BLaER1 treated with 17β-estradiol and CSF1 and Interleukin-3, amounts not matched to agents 10 nM and 100 nM (cell line): ENCODE measurements around the gene PLEKHA5.
A peak's percentile ranks its signal among the peaks of the same experiment; 100 is the strongest.
"Not testable (repeated sequence)": the region's sequence is repeated elsewhere in the genome, so short reads cannot be mapped to it uniquely, and the experiment has no call there.

ENCODE experiments used
- H3K27ac ChIP-seq, 11 experiments: shearing (Covaris generic); formaldehyde crosslinking; 2 replicates each; pipeline ENCODE4 v1.8.1; 2022
- H3K27me3 ChIP-seq, 11 experiments: shearing (Covaris generic); formaldehyde crosslinking; 2 replicates each; pipeline ENCODE4 v1.8.1; 2022
- H3K36me3 ChIP-seq, 11 experiments: shearing (Covaris generic); formaldehyde crosslinking; 2 replicates each; pipeline ENCODE4 v1.8.1; 2022
- H3K4me1 ChIP-seq, 10 experiments: shearing (Covaris generic); formaldehyde crosslinking; 2 replicates each; pipeline ENCODE4 v1.8.1; 2022
- H3K4me2 ChIP-seq, 11 experiments: shearing (Covaris generic); formaldehyde crosslinking; 2 replicates each; pipeline ENCODE4 v1.8.1; 2022
- H3K4me3 ChIP-seq, 10 experiments: shearing (Covaris generic); formaldehyde crosslinking; 2 replicates each; pipeline ENCODE4 v1.8.1; 2022
- H3K9ac ChIP-seq, 11 experiments: shearing (Covaris generic); formaldehyde crosslinking; 2 replicates each; pipeline ENCODE4 v1.8.1; 2022
- H3K9me3 ChIP-seq, 11 experiments: shearing (Covaris generic); formaldehyde crosslinking; replicated peaks in 1 of 11; 2 replicates each; pipeline ENCODE4 v1.8.1; 2022
- H4K20me1 ChIP-seq, 11 experiments: shearing (Covaris generic); formaldehyde crosslinking; 2 replicates each; pipeline ENCODE4 v1.8.1; 2022
- Cebpa-rat ChIP-seq, 11 experiments: shearing (Covaris generic); IDR thresholded peaks; 2 replicates each; pipeline ENCODE4 v1.8.1; 2022

The PLEKHA5 gene

DNA sequence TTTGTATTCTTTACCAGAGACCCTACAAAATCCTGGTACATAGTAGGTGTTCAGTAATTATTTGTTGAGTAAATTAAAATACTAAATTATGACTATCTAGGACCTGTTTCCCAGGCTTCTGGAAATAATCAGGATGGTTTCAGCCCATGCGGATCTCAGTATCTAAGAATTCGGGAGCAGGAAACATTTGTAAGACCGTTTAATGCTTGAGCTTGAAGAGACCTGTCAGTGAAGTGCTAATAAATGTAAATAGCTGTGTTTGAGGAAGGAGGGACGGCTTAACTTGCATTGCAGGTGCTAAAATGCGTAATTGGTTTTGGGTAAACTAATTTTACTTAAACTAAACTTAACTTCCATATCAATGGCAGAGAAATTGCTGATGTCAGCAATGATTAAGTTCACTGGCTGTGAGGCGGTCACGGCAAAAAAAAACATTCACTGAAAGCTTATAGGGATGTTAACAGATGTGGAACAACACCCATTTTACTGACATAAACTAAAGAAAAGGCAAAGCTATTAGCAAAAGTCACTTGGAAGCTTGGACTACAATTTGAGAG is 281.2 kb downstream of the PLEKHA5 start:
- peaks cover 0 to 1% (median 0%) of the 10 kb centered on the region in 11 experiments; a peak in 1 of 22 replicates for H3K9me3 ChIP-seq
- no peak overlapping the region for H3K4me2 ChIP-seq
- no peaks in the 10 kb centered on the region for H4K20me1 ChIP-seq
- no peak overlapping the region for H3K4me3 ChIP-seq
- no peaks in the 10 kb centered on the region for H3K36me3 ChIP-seq
- no peaks in the 10 kb centered on the region for H3K4me1 ChIP-seq
- no peaks in the 10 kb centered on the region for H3K27me3 ChIP-seq
- H3K27ac ChIP-seq = no peak overlapping the region
- no peak for TF ChIP-seq Cebpa-rat (IDR thresholded peaks at IDR 0.05)
- H3K9ac ChIP-seq = no peak overlapping the region

DNA sequence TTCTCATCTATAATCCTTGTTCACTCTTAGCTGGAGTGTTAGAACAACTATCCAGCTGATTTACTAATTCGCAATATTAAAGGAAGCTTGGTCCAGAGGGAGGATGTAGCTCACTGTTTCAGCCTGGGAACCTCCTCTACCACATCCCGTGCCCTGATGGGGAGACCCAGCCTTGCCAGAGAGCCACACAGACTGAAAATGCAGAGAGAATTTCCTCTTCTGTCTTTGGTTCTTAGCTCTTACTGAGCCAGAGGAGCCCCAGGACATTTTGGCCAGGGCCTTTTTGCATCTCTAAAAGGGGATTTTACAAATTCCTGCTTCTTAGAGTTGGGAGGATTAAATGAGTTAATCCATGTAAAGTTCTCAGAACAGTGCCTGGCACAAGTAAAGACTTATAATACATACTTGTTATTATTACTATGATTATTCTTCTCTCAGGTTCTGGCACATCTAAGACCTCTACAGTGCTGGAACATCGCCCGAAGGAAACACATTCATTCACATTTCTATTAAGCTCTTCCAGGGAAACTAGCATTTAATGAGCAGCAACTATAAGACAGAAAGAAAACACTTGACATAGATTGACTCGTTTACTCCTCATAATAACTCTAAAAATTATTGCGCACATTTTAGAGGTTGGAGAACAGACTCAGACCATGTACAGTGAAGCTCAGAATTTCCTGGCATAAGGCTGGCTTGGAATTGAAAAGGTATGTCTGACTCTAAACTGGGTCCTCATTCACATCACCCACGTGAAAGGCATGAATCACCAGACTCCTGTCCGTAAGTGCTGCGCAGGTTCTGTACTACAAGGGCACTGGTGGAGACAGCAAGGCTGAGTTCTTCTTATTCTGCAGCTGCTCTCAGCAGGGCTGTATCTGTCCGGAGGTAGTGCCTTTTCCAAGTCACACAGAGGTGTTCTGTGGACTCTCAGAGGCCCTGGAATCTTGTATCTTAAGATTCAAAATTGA is 282.0 kb downstream of the PLEKHA5 start:
- Histone ChIP-seq H3K4me2 (no peak overlapping the region), H3K27me3 (no peaks in the 10 kb centered on the region), H3K27ac (no peak overlapping the region), H4K20me1 (no peaks in the 10 kb centered on the region), H3K9me3 (no peaks in the 10 kb centered on the region), H3K4me3 (no peak overlapping the region), H3K36me3 (no peaks in the 10 kb centered on the region), H3K4me1 (no peaks in the 10 kb centered on the region), H3K9ac (no peak overlapping the region)
- TF ChIP-seq Cebpa-rat (IDR thresholded peaks at IDR 0.05) = no peak

DNA sequence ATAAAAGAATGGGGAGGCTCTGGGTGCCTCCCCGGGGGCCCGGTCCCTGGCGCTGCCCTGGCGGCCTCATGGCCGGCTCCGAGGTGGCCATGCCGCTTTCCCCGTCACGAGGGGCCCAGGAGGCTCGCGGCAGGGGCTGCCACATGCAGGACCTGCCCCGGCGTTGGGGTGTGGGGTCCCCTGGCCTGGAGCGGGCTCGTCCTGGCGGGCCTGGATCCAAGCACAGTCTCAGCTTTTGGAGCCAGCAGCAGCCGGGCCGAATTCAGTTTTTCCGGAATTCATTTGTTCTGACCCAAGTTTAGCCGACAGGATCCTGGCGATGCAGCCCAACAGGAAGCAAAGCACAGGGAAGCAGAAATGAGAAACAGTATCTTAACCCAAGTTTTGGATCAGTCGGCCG is 283.3 kb downstream of the PLEKHA5 start:
- TF ChIP-seq Cebpa-rat (IDR thresholded peaks at IDR 0.05) = no peak
- Histone ChIP-seq H3K9me3 (no peaks in the 10 kb centered on the region), H3K36me3 (no peaks in the 10 kb centered on the region), H3K27me3 (no peaks in the 10 kb centered on the region), H4K20me1 (no peaks in the 10 kb centered on the region), H3K9ac (no peak overlapping the region), H3K27ac (no peak overlapping the region), H3K4me1 (no peaks in the 10 kb centered on the region), H3K4me3 (no peak overlapping the region), H3K4me2 (no peak overlapping the region)

DNA sequence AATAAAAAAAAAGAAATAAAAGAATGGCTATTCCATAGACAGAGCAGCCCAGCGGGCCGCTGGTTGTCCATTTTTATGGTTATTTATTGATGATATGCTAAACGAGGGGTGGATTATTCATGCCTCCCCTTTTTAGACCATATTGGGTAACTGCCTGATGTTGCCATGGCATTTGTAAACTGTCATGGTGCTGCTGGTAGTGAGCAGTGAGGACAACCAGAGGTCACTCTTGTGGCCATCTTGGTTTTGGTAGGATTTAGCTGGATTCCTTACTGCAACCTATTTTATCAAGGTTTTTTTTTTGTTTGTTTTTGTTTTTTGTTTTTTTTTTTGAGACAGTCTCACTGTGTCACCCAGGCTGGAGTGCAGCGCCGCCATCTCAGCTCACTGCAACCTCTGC is 284.0 kb downstream of the PLEKHA5 start:
- H3K4me1 ChIP-seq, H3K27me3 ChIP-seq, H3K27ac ChIP-seq: not testable (repeated sequence)

DNA sequence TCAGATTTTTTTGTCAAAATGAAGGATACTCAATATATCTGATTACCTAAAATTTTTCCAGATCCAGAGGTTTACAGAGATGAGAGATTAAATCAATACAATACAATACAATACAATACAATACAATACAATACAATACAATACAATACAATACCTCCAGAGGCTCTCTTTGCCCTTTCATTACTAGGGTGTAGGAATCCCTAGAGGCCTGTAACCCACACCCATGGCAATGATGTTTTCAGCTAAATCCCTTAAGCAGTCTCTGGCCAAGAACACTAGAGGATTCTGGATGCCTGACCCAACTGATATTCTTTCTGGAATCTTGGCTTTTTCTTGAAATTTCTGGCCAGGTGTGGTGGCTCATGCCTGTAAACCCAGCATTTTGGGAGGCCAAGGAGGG is 286.0 kb downstream of the PLEKHA5 start:
- H3K9me3 ChIP-seq = no peaks in the 10 kb centered on the region
- no peak overlapping the region for H3K27ac ChIP-seq
- H3K4me1 ChIP-seq = no peaks in the 10 kb centered on the region
- no peak overlapping the region for H3K4me2 ChIP-seq
- H3K9ac ChIP-seq = no peak overlapping the region
- no peak overlapping the region for H3K4me3 ChIP-seq
- H3K36me3 ChIP-seq = no peaks in the 10 kb centered on the region
- no peak for TF ChIP-seq Cebpa-rat (IDR thresholded peaks at IDR 0.05)
- H4K20me1 ChIP-seq = no peaks in the 10 kb centered on the region
- no peaks in the 10 kb centered on the region for H3K27me3 ChIP-seq

More for the DNA sequence above, 284.0 kb downstream of the PLEKHA5 start:
- not testable (repeated sequence) for H3K4me2 ChIP-seq, H3K4me3 ChIP-seq, H3K36me3 ChIP-seq, H3K9ac ChIP-seq, H4K20me1 ChIP-seq, H3K9me3 ChIP-seq

DNA sequence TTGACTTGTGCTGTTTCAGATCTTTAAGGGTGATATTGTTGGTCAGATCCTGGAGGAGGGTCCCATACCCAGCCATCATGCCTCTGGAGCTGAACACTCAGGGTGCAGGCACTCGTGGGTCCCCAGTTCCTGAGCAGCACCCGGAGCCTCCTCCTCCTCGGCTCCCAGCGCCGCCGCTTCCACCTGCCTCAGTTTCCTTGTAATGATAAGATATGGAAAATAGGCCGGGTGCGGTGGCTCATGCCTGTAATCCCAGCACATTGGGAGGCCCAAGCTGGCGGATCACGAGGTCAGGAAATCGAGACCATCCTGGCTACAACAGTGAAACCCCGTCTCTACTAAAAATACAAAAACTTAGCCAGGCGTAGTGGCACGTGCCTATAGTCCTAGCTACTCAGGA is 289.6 kb downstream of the PLEKHA5 start:
- H3K9ac ChIP-seq = no peak overlapping the region
- H3K27me3 ChIP-seq = no peaks in the 10 kb centered on the region
- H3K27ac ChIP-seq = no peak overlapping the region
- no peak overlapping the region for H3K4me2 ChIP-seq
- H3K4me1 ChIP-seq = peaks cover 0 to 7% (median 2%) of the 10 kb centered on the region in 10 experiments; a peak in 4 of 20 replicates
- no peak for TF ChIP-seq Cebpa-rat (IDR thresholded peaks at IDR 0.05)
- H3K9me3 ChIP-seq = no peaks in the 10 kb centered on the region
- no peak overlapping the region for H3K4me3 ChIP-seq
- no peaks in the 10 kb centered on the region for H3K36me3 ChIP-seq
- no peaks in the 10 kb centered on the region for H4K20me1 ChIP-seq

DNA sequence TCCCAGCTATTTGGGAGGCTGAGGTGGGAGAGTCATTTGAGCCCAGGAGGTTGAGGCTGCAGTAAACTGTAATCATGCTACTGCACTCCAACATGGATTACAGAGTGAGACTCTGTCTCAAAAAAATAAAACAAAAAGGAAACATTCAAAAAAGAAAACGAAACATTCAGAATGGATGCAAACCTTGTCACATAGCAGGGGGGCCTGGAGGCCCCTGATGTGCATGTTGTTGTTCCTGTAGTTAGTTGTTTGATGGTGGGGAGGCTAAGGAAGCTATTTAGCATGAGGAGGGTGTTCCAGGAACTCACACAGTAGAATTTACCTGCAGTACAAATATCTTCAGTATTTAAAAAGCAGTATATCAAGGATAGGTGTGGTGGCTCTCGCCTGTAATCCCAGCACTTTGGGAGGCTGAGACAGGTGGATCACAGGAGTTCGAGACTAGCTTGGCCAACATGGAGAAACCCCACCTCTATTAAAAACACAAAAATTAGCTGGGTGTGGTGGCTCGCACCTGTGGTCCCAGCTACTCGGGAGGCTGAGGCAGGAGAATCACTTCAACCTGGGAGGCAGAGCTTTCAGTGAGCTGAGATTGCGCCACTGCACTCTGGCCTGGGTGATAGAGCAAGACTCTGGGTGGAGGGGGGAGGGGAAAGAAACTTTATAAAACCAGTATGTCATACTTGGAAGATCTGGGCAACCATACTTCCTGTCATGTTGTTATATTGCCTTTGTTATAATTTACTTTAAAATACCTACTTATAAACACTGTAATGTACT is 292.2 kb downstream of the PLEKHA5 start:
- Histone ChIP-seq H3K27me3 (no peaks in the 10 kb centered on the region), H3K4me1 (peaks cover 0 to 7% (median 2%) of the 10 kb centered on the region in 10 experiments; a peak in 4 of 20 replicates), H4K20me1 (no peaks in the 10 kb centered on the region), H3K9ac (no peak overlapping the region), H3K27ac (no peak overlapping the region), H3K9me3 (peaks cover 0 to 11% (median 0%) of the 10 kb centered on the region in 11 experiments; a peak in 5 of 22 replicates), H3K4me3 (no peak overlapping the region), H3K36me3 (no peaks in the 10 kb centered on the region), H3K4me2 (peak overlapping the region in 2 of 11 experiments; percentile 15 to 27; a peak in 1 of 22 replicates)
- TF ChIP-seq Cebpa-rat (IDR thresholded peaks at IDR 0.05) = 0 out of 22 replicates have a peak, but pooled peaks of 1 of the 11 experiments have one; percentile 11

DNA sequence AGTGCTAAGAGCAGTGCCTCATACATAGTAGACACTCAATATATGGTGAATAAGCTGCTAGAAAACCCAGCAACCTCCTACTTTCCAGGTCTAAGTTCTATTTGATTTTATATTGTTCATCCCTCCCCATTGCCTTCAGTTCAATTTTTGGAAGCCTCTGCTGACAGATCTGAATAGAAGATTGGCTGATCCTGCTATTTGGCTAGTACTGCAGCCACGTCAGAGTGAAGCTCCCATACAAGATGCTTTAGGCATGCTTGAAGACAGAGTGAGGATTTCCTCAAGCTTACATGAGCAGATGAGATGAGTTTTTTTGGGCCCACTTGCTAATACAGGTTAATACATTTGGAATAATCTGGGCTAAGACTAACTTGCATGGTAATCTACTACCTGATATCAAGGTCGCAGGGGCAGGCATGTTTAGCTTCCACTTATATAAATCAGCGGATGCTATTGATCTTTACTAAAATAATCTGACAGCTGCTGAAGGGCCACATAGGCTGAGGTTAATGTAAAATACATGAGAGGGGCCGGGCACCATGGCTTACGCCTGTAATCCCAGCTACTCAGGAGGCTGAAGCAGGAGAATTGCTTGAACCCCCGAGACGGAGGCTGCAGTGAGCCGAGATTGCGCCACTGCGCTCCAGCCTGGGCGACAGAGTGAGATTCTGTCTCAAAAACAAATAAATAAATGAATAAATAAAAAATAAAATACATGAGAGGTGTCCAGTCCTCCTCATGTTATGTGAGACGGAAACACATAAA is 293.8 kb downstream of the PLEKHA5 start:
- no peaks in the 10 kb centered on the region for H4K20me1 ChIP-seq
- peaks cover 0 to 13% (median 0%) of the 10 kb centered on the region in 11 experiments; a peak in 5 of 22 replicates for H3K9me3 ChIP-seq
- no peak overlapping the region for H3K9ac ChIP-seq
- no peak overlapping the region for H3K27ac ChIP-seq
- no peak for TF ChIP-seq Cebpa-rat (IDR thresholded peaks at IDR 0.05)
- no peak overlapping the region for H3K4me2 ChIP-seq
- H3K4me3 ChIP-seq = no peak overlapping the region
- no peaks in the 10 kb centered on the region for H3K27me3 ChIP-seq
- peaks cover 0 to 7% (median 2%) of the 10 kb centered on the region in 10 experiments; a peak in 4 of 20 replicates for H3K4me1 ChIP-seq
- no peaks in the 10 kb centered on the region for H3K36me3 ChIP-seq
